ENCODE results near the gene LRRC10B.
A peak's percentile ranks its signal among the peaks of the same experiment; 100 is the strongest.
"Not testable (repeated sequence)": the region's sequence is repeated elsewhere in the genome, so short reads cannot be mapped to it uniquely, and the experiment has no call there.

Gene LRRC10B

GRCh38 chr11:61479360-61480058 lies 29.0 kb upstream of the LRRC10B start:
- peaks cover 17 to 38% of the 10 kb centered on the region in 2 donors for H3K27me3 Mint-ChIP-seq
- not testable (repeated sequence) for H3K4me3 Mint-ChIP-seq; H3K4me1 Mint-ChIP-seq; H3K27ac Mint-ChIP-seq; H3K36me3 Mint-ChIP-seq; ATAC-seq (replicated peaks); H3K9me3 Mint-ChIP-seq; DNase-seq

- Mint-ChIP-seq H3K36me3 (no peaks in the 10 kb centered on the region), H3K27me3 (peaks cover 17 to 38% of the 10 kb centered on the region in 2 donors), H3K9me3 (no peaks in the 10 kb centered on the region), H3K4me3 (no peak overlapping the region), H3K27ac (no peak overlapping the region), H3K4me1 (peaks cover 8 to 10% of the 10 kb centered on the region in 2 donors)
- ATAC-seq (replicated peaks) (no peak), DNase-seq (no peak)
Measured at GRCh38 chr11:61480261-61480993, 28.1 kb upstream of the LRRC10B start.

- Mint-ChIP-seq H3K4me3 (no peak overlapping the region), H3K9me3 (no peaks in the 10 kb centered on the region), H3K36me3 (no peaks in the 10 kb centered on the region), H3K27me3 (peaks cover 17 to 38% of the 10 kb centered on the region in 2 donors), H3K27ac (no peak overlapping the region), H3K4me1 (peaks cover 8 to 10% of the 10 kb centered on the region in 2 donors)
- DNase-seq (no peak), ATAC-seq (replicated peaks) (no peak)
Measured at GRCh38 chr11:61480994-61481335, 27.6 kb upstream of the LRRC10B start.

GRCh38 chr11:61481806-61482205 lies 26.7 kb upstream of the LRRC10B start:
- ATAC-seq (replicated peaks) (no peak), DNase-seq (no peak)
- H3K4me1 Mint-ChIP-seq = peaks cover 8 to 10% of the 10 kb centered on the region in 2 donors
- H3K27me3 Mint-ChIP-seq = peaks cover 17 to 38% of the 10 kb centered on the region in 2 donors
- H3K9me3 Mint-ChIP-seq = no peaks in the 10 kb centered on the region
- H3K4me3 Mint-ChIP-seq = no peak overlapping the region
- H3K36me3 Mint-ChIP-seq = peaks cover 3 to 6% of the 10 kb centered on the region in 2 donors
- H3K27ac Mint-ChIP-seq = no peak overlapping the region

GRCh38 chr11:61482513-61482912 lies 26.0 kb upstream of the LRRC10B start:
- Mint-ChIP-seq H3K27ac (no peak overlapping the region), H3K9me3 (no peaks in the 10 kb centered on the region), H3K4me3 (no peak overlapping the region), H3K27me3 (peaks cover 17 to 38% of the 10 kb centered on the region in 2 donors), H3K36me3 (peaks cover 3 to 10% of the 10 kb centered on the region in 2 donors), H3K4me1 (peaks cover 8 to 10% of the 10 kb centered on the region in 2 donors)
- DNase-seq (no peak), ATAC-seq (replicated peaks) (peak; percentile 64 to 70)

GRCh38 chr11:61484541-61484940 lies 24.0 kb upstream of the LRRC10B start:
- H3K36me3 Mint-ChIP-seq = peaks cover 11 to 12% of the 10 kb centered on the region in 2 donors
- ATAC-seq (replicated peaks) = no peak
- H3K27me3 Mint-ChIP-seq = peaks cover 17 to 32% of the 10 kb centered on the region in 2 donors
- H3K27ac Mint-ChIP-seq = no peak overlapping the region
- peaks cover 0 to 5% of the 10 kb centered on the region in 2 donors for H3K4me1 Mint-ChIP-seq
- H3K4me3 Mint-ChIP-seq = no peak overlapping the region
- H3K9me3 Mint-ChIP-seq = no peaks in the 10 kb centered on the region
- DNase-seq = no peak

GRCh38 chr11:61485080-61485479 lies 23.5 kb upstream of the LRRC10B start:
- H3K27ac Mint-ChIP-seq = no peak overlapping the region
- ATAC-seq (replicated peaks) = no peak
- H3K4me3 Mint-ChIP-seq = no peak overlapping the region
- peaks cover 0 to 5% of the 10 kb centered on the region in 2 donors for H3K4me1 Mint-ChIP-seq
- no peaks in the 10 kb centered on the region for H3K9me3 Mint-ChIP-seq
- peaks cover 11 to 12% of the 10 kb centered on the region in 2 donors for H3K36me3 Mint-ChIP-seq
- DNase-seq = no peak
- H3K27me3 Mint-ChIP-seq = peaks cover 17 to 32% of the 10 kb centered on the region in 2 donors

GRCh38 chr11:61486011-61486620 lies 22.4 kb upstream of the LRRC10B start:
- DNase-seq (no peak), ATAC-seq (replicated peaks) (no peak)
- Mint-ChIP-seq H3K27ac (no peak overlapping the region), H3K4me1 (peaks cover 0 to 2% of the 10 kb centered on the region in 2 donors), H3K4me3 (no peak overlapping the region), H3K36me3 (peaks cover 11 to 12% of the 10 kb centered on the region in 2 donors), H3K9me3 (no peaks in the 10 kb centered on the region), H3K27me3 (peaks cover 14 to 24% of the 10 kb centered on the region in 2 donors)

GRCh38 chr11:61486779-61487178 lies 21.8 kb upstream of the LRRC10B start:
- H3K4me3 Mint-ChIP-seq = no peak overlapping the region
- ATAC-seq (replicated peaks) (no peak), DNase-seq (no peak)
- H3K4me1 Mint-ChIP-seq = no peaks in the 10 kb centered on the region
- H3K36me3 Mint-ChIP-seq = peaks cover 11 to 12% of the 10 kb centered on the region in 2 donors
- no peaks in the 10 kb centered on the region for H3K9me3 Mint-ChIP-seq
- peaks cover 10 to 19% of the 10 kb centered on the region in 2 donors for H3K27me3 Mint-ChIP-seq
- no peak overlapping the region for H3K27ac Mint-ChIP-seq

GRCh38 chr11:61487342-61488025 lies 21.1 kb upstream of the LRRC10B start:
- H3K36me3 Mint-ChIP-seq = peaks cover 11 to 12% of the 10 kb centered on the region in 2 donors
- no peak for ATAC-seq (replicated peaks)
- H3K27ac Mint-ChIP-seq = no peak overlapping the region
- no peak overlapping the region for H3K4me3 Mint-ChIP-seq
- H3K9me3 Mint-ChIP-seq = no peaks in the 10 kb centered on the region
- DNase-seq = no peak
- H3K27me3 Mint-ChIP-seq = peaks cover 10 to 17% of the 10 kb centered on the region in 2 donors
- H3K4me1 Mint-ChIP-seq = no peaks in the 10 kb centered on the region

GRCh38 chr11:61488651-61489291 lies 19.8 kb upstream of the LRRC10B start:
- H3K9me3 Mint-ChIP-seq = no peaks in the 10 kb centered on the region
- no peak overlapping the region for H3K4me3 Mint-ChIP-seq
- ATAC-seq (replicated peaks) (no peak), DNase-seq (no peak)
- no peak overlapping the region for H3K27ac Mint-ChIP-seq
- peaks cover 11 to 12% of the 10 kb centered on the region in 2 donors for H3K36me3 Mint-ChIP-seq
- H3K4me1 Mint-ChIP-seq = no peaks in the 10 kb centered on the region
- H3K27me3 Mint-ChIP-seq = peaks cover 0 to 6% of the 10 kb centered on the region in 2 donors

GRCh38 chr11:61489833-61490721 lies 18.5 kb upstream of the LRRC10B start:
- Mint-ChIP-seq H3K4me1 (no peaks in the 10 kb centered on the region), H3K4me3 (no peak overlapping the region), H3K27me3 (peaks cover 0 to 6% of the 10 kb centered on the region in 2 donors), H3K36me3 (peaks cover 11 to 12% of the 10 kb centered on the region in 2 donors), H3K9me3 (no peaks in the 10 kb centered on the region), H3K27ac (no peak overlapping the region)
- ATAC-seq (replicated peaks) = no peak
- no peak for DNase-seq

- no peaks in the 10 kb centered on the region for H3K4me1 Mint-ChIP-seq
- H3K27ac Mint-ChIP-seq = no peak overlapping the region
- peaks cover 0 to 6% of the 10 kb centered on the region in 2 donors for H3K27me3 Mint-ChIP-seq
- H3K36me3 Mint-ChIP-seq = peaks cover 6 to 8% of the 10 kb centered on the region in 2 donors
- ATAC-seq (replicated peaks) = no peak
- no peak for DNase-seq
- no peaks in the 10 kb centered on the region for H3K9me3 Mint-ChIP-seq
- no peak overlapping the region for H3K4me3 Mint-ChIP-seq
Measured at GRCh38 chr11:61491736-61492395, 16.7 kb upstream of the LRRC10B start.
